ENCODE data around the gene LIPG. TPM values are rescaled to one million over a fixed set of nuclear protein-coding genes. Genes with fewer than 3 reads are reported as not detected.

The LIPG gene
- total RNA-seq, 4 donors from 2014 or later = 8.0 TPM; not detected in 3

DNA sequence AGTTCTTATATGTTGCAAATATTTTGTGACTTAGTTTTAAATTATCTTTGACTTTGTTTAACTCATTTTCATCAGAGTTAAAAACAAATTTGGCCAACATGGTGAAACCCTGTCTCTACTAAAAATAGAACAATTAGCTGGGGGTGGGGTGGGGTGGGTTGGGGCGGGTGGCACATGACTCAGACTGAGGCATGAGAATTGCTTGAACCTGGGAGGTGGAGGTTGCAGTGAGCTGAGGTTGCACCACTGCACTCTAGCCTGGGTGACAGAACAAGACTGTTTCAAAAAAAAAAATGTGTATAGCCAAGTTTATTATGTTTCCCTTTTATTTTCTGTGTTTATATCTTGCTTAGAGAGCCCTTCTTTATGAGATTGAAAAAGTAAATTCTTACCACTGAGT is 14.2 kb upstream of the LIPG start:
- H3K4me3 ChIP-seq = no peak overlapping the region
- H3K27me3 ChIP-seq = no peaks in the 10 kb centered on the region
- no peaks in the 10 kb centered on the region for H3K36me3 ChIP-seq
- intact Hi-C loops (cut with DNase I; ENCODE audit: low total_unique reads) = no loop called here
- no peak for DNase-seq
- TF ChIP-seq, protein P1, sequence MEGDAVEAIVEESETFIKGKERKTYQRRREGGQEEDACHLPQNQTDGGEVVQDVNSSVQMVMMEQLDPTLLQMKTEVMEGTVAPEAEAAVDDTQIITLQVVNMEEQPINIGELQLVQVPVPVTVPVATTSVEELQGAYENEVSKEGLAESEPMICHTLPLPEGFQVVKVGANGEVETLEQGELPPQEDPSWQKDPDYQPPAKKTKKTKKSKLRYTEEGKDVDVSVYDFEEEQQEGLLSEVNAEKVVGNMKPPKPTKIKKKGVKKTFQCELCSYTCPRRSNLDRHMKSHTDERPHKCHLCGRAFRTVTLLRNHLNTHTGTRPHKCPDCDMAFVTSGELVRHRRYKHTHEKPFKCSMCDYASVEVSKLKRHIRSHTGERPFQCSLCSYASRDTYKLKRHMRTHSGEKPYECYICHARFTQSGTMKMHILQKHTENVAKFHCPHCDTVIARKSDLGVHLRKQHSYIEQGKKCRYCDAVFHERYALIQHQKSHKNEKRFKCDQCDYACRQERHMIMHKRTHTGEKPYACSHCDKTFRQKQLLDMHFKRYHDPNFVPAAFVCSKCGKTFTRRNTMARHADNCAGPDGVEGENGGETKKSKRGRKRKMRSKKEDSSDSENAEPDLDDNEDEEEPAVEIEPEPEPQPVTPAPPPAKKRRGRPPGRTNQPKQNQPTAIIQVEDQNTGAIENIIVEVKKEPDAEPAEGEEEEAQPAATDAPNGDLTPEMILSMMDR (IDR thresholded peaks at IDR 0.05) = no peak
- H3K4me1 ChIP-seq = no peaks in the 10 kb centered on the region
- no peaks in the 10 kb centered on the region for H3K9me3 ChIP-seq
- no peak overlapping the region for H3K27ac ChIP-seq

DNA sequence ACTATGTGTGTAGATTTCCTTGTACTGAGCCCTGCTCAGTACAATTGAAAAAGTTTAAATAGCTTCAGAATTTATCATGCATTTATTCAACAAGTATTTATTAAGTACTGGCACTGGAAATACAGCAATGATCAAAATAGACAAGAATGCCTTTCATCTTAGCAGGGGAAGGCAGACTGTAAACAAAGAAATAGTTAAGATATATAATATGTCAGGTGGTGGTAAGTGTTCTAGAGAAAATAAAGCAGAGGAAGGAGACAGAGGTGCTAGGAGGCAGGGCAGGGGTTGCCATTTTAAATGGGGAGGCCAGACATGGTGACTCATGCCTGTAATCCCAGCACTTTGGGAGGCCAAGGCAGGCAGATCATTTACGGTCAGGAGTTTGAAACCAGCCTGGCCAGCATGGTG is 13.6 kb upstream of the LIPG start:
- intact Hi-C loops (cut with DNase I; ENCODE audit: low total_unique reads) = no loop called here
- no peak overlapping the region for H3K27ac ChIP-seq
- H3K36me3 ChIP-seq = no peaks in the 10 kb centered on the region
- H3K9me3 ChIP-seq = no peaks in the 10 kb centered on the region
- H3K4me1 ChIP-seq = no peaks in the 10 kb centered on the region
- no peaks in the 10 kb centered on the region for H3K27me3 ChIP-seq
- DNase-seq = no peak
- no peak overlapping the region for H3K4me3 ChIP-seq
- no peak for TF ChIP-seq POLR2A (IDR thresholded peaks at IDR 0.05)
- TF ChIP-seq, protein P1 (IDR thresholded peaks at IDR 0.05) = no peak

DNA sequence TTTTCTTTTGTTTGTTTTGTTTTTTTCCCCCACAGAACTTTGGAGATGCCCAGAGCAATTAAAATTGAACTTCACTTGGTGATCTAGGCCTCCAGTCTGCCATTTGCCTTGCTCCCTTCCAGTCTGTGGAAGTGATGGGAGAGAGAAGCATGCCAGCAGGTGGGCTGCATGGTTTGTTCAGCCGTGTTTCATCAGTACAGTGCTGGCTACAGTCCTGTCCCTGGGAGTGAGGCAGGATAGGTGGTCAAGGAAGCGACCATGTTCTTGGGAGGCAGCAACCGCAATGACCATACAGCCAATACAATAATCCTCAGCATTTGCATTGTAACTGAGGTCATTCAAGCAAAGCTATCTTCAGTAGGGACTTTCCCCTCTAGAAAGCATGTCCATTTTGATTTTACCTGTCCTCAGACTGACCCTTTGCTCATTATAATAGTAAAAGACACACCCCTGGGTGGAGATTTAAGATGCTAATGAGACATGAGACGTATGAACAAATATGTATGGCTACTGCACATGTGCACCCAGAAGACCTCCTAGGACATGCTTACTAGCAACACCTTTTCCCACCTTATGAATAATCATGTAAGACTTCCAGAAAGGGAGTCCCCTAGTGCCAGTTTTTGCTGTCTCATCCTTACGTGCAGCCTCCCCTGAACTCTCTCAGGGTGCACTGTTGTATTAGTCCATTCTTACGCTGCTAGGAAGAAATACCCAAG is 11.1 kb upstream of the LIPG start:
- no peak overlapping the region for H3K27ac ChIP-seq
- H3K36me3 ChIP-seq = no peaks in the 10 kb centered on the region
- H3K9me3 ChIP-seq = no peaks in the 10 kb centered on the region
- H3K27me3 ChIP-seq = no peaks in the 10 kb centered on the region
- intact Hi-C loops (cut with DNase I; ENCODE audit: low total_unique reads) = no loop called here
- H3K4me3 ChIP-seq = no peak overlapping the region
- DNase-seq = no peak
- H3K4me1 ChIP-seq = no peaks in the 10 kb centered on the region
- TF ChIP-seq, protein P1 (IDR thresholded peaks at IDR 0.05) = no peak
- no peak for TF ChIP-seq POLR2A (IDR thresholded peaks at IDR 0.05)

DNA sequence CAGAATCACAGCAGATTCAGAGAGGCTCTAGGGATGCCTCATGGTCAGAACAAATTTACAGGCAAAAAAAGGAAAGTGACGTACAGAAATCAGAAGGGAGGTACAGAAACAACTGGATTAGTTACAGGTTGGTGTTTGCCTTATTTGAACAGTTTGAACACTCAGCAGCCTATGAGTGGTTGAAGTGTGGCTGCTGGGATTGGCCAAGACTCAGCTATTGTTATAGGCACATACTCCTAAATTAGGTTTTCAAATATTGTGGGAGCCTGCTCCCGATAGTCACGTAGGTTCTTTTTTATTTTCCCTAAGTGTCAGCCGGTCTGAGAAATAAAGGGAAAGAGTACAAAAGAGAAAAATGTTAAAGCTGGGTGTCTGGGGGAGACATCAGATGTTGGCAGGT is 8.9 kb upstream of the LIPG start:
- no peak for TF ChIP-seq POLR2A (IDR thresholded peaks at IDR 0.05)
- TF ChIP-seq, protein P1 (IDR thresholded peaks at IDR 0.05) = no peak

DNA sequence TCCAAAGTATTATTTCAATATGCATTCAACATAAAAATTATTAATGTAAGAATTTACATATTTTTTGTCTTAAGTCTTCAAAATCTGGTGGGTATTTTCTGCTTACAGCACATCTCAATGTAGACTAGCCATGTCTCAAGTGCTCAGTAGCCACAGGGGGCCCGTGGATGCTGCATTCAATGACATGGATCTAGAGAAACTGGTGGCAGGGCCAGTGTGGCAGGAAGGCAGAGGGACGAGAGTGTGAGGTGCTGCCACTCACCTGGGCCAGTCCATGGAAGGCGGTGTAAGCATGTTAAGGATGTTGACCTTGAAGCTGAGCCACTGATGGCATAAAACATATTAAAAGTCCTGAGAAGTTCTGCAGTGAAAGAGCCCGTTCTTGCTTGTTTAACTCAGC is 6.2 kb upstream of the LIPG start:
- TF ChIP-seq, protein P1 (IDR thresholded peaks at IDR 0.05) = no peak
- no peak for TF ChIP-seq POLR2A (IDR thresholded peaks at IDR 0.05)
- Histone ChIP-seq H3K4me1 (peaks cover 0 to under 1% of the 10 kb centered on the region in 2 donors), H3K4me3 (no peak overlapping the region), H3K27ac (no peak overlapping the region), H3K36me3 (no peaks in the 10 kb centered on the region), H3K27me3 (no peaks in the 10 kb centered on the region), H3K9me3 (no peaks in the 10 kb centered on the region)
- intact Hi-C loops (cut with DNase I; ENCODE audit: low total_unique reads) = no loop called here
- DNase-seq = no peak

More for the DNA sequence above, 8.9 kb upstream of the LIPG start:
- Histone ChIP-seq H3K9me3 (no peaks in the 10 kb centered on the region), H3K27ac (no peak overlapping the region), H3K27me3 (no peaks in the 10 kb centered on the region), H3K4me1 (no peaks in the 10 kb centered on the region), H3K36me3 (no peaks in the 10 kb centered on the region), H3K4me3 (no peak overlapping the region)
- no peak for DNase-seq
- intact Hi-C loops (cut with DNase I; ENCODE audit: low total_unique reads) = no loop called here
